Measurements from ENCODE around the gene CFAP97D2.

DNA sequence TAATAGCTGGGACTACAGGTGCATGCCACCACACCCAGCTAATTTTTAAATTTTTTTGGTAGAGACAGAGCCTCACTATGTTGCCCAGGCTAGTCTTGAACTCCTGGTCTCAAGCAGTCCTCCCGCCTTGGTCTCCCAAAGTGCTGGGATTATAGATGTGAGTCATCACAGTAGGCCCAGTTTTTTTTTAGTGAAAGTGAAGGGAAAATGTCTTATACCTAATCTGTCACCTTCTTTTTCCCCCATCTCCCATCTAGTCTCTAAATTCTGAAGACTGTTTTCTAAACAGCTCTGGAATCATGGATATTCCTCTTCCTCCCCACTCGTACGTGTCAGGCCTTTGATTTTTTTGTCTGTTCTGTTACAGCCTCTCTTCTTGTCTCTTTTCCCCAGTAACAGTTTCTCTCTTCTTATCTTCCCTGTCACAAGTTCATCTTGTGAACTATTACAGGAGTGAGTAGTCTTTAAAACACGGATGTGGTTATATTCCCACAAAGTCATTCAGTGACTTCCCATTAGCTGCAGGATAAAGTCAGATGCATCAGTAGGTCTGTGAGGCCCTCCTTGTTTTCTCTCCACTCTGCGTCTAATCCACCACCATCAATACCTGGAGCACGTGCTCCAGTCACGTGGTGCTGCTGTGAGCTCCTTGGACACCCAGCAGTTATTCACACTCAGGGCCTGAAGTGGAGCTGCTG lies 58.5 kb downstream of the CFAP97D2 start:
- TF ChIP-seq POLR2A (IDR thresholded peaks at IDR 0.05) = no peak
- TF ChIP-seq, protein P1, sequence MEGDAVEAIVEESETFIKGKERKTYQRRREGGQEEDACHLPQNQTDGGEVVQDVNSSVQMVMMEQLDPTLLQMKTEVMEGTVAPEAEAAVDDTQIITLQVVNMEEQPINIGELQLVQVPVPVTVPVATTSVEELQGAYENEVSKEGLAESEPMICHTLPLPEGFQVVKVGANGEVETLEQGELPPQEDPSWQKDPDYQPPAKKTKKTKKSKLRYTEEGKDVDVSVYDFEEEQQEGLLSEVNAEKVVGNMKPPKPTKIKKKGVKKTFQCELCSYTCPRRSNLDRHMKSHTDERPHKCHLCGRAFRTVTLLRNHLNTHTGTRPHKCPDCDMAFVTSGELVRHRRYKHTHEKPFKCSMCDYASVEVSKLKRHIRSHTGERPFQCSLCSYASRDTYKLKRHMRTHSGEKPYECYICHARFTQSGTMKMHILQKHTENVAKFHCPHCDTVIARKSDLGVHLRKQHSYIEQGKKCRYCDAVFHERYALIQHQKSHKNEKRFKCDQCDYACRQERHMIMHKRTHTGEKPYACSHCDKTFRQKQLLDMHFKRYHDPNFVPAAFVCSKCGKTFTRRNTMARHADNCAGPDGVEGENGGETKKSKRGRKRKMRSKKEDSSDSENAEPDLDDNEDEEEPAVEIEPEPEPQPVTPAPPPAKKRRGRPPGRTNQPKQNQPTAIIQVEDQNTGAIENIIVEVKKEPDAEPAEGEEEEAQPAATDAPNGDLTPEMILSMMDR (IDR thresholded peaks at IDR 0.05) = no peak

All from right lobe of liver (tissue), 4 donors.